Measurements from ENCODE around the gene CMC4. TPM values are rescaled to one million over a fixed set of nuclear protein-coding genes. Genes with fewer than 3 reads are reported as not detected.

The CMC4 gene
- total RNA-seq, 1 experiment from 2014 or later, result 29.7 TPM

GRCh38 chrX:155053656-155054055 is 17.3 kb downstream of the CMC4 start:
- no peak for DNase-seq (ENCODE audit: low spot score)

DNA sequence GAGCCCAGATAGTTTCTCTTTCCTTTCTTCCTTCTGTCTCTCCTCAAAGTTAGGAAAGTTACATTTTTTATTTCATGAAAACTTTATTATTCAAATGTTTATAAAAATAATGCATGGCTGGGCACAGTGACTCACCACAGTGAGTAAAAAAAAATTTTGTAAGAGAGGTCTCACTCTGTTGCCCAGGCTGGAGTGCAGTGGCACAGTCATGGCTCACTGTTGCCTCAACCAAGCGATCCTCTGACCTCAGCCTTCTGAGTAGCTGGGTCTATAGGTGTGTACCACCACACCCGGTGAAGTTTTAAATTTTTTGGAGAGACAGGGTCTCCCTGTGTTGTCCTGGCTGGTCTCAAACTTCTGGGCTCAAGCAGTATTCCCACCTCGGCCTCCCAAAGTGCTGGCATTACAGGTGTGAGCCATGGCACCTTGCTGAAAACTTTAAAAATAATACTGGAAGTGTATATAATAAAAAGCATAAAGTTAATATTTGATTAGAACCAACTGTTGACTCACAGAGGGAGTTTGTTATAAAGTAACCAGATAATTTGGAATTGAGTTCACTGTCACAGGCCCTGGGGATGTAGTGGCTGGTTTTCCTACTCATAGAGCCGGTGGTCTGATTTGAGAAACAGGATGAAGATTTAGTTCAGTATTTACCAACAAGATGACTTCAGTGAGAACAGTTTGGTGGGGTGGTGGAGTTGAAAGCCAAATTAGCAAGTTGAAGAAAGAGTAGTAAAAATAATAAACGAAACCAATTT is 18.0 kb downstream of the CMC4 start:
- no peak for DNase-seq (ENCODE audit: low spot score)

DNA sequence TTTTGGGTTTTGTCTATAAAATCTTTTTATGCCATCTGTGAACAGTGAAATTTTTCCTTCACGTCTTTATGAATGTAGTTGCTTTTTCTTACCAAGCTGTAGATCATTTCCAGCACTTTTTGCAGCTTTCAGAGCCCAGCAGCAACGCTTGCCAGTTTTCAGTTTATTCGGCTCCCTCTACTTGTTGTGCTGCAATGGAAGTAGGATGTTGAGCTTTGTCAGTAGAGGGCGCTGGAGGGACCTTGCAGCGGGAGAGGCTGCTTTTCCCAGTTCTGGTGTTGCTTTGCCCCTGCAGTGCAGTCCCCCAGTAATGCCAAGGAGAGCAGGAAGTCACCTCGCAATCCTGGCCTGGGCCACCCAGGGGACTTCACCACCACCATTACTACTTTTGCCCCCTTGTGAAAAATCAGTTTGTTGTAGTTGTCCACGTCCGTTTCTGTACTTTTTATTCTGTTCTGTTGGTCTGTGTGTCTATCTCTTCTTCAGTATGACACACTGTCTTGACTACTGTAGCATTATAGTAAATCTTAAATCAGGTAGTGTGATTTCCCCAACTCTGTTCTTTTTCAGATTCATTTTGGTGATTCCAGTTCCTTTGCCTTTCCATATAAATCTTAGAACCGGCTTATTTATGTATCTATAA is 21.8 kb downstream of the CMC4 start:
- peak; percentile 42 for DNase-seq (ENCODE audit: low spot score)

GRCh38 chrX:155046811-155047528 is 24.0 kb downstream of the CMC4 start:
- DNase-seq (ENCODE audit: low spot score), result no peak

DNA sequence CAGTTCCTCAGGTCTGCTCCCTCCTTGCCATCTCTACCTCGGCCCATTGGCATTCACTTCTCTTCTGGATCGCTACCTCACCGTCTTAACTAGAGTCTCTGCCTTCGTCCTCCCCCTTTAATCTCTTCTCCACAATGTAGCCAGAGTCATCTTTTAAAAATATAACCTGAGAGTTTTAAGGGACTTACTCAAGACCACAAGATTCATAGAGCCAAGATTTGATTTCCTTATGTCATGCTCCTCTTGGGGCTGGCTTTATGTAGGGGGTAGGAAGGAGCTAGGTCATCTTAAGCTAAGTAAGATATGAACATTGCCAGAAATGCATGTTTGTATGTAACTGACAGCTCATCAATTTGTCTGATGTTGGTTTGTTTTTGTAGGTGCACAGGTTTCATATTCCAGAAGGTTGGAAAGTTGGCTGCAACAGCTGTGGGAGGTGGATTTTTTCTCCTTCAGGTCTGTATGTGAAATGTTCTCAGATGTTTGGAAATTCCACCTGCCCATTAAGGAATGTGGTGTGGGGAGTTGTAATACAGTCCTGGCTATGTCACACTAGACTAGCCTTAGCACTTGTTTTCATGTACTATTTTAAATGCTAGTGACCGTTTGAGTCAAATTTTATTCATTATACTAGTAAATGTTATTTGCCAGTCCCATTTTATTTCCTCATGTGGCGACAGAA is 24.7 kb downstream of the CMC4 start:
- no peak for DNase-seq (ENCODE audit: low spot score)

DNA sequence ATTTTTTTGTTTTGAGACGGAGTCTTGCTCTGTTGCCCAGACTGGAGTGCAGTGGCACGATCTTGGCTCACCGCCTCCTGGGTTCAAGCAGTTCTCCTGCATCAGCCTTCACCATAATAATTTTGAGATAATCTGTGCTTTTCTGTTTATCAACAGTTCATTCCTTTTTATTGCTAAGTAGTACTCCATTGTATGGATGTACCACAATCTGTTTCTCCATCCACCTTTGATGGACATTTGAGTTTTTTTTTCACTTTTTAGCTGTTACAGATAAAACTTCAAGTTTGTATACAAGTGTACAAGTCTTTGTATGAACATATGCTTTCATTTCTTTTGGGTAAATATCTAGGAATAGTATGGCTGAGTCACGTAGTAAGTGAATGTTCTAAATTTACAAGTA is 35.2 kb downstream of the CMC4 start:
- no peak for DNase-seq (ENCODE audit: low spot score)

GRCh38 chrX:155031657-155032056 is 39.3 kb downstream of the CMC4 start:
- DNase-seq (ENCODE audit: low spot score), result no peak

- no peak for DNase-seq (ENCODE audit: low spot score)
These were observed 42.1 kb downstream of the CMC4 start for GRCh38 chrX:155028877-155029291.

DNA sequence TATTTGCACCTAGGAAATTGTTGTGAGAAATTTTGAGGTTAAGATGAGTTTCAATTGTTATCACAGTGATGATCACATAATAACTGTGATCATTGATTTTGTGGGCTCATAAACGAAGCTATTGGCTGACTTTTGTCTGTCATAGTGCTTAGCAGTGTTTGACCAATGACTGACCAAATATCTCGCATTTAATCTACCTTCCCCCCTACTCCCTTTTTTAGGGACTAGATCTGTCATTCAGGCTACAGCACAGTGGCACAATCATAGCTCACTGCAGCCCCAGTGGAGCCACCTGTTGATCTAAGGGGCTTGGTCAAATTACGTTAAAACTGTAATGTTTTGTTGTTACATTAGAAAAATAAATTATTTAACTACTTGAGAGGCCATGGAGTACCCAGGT is 42.8 kb downstream of the CMC4 start:
- no peak for DNase-seq (ENCODE audit: low spot score)

DNA sequence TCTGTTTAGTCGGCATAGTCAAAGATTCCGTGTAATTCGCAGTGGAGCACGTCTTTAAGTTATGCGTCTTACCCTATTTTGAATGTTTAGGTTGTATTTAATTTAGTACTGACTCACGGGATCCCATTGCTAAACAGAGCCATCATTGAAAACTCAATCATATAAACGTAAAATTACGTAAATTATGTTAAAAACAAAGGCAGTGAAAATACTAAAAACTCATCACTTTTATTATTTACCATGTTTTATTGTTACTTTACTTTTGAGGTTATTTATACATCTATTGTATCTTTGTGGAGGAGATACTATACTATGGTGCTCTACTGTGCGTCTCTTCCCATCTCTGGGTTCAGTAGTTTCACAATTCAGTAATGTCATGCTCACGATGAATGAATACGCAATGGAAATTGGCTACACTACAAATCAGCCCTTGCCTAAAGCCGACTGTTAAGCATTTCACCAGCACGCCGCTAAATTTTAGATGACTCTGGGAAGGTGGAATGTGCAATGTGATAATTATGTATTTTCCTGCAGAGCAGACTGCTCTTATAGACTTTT is 43.3 kb downstream of the CMC4 start:
- peak; percentile 38 for DNase-seq (ENCODE audit: low spot score)

DNA sequence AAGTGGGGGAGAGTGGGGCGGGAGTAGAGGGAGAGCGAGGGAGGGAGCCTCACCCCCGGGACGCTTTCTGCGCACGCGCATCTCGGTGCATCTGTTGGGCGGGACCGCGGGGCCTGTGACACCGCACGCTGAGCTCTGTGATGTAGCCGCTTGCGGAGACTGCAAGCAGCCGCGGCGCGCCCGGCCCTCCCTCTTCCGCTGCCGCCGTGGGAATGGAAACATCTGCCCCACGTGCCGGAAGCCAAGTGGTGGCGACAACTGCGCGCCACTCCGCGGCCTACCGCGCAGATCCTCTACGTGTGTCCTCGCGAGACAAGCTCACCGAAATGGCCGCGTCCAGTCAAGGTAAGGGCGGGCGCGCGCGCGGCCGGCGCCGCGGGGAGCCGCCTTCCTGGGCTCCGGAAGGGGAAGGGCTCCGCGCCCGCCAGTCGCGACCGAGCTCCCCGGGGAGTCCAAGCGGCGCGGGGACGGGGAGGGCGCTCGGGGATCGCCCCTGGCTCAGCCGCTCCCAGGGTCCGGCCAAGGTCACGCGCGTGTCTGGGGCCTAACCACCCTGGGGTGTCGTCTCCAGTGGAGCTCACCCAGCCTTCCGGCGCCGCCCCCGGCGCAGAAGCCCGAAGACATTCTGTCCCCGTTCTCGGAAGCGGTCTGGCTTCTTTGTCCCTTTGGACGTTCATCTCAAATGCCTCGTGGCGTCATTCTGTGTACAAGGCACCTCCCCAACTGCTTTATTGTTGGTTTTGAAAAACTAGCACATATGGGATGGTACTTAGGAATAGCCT is 44.0 kb downstream of the CMC4 start, which contains the start of gene FUNDC2:
TSS of gene FUNDC2 (plus strand) at position 118 of the 782 bp plus-strand sequence. CDS start at position 213, 95 bp downstream.
- peak; percentile 94 for DNase-seq (ENCODE audit: low spot score)

GRCh38 chrX:155026420-155026726 is 44.6 kb downstream of the CMC4 start:
- DNase-seq (ENCODE audit: low spot score), result no peak

DNA sequence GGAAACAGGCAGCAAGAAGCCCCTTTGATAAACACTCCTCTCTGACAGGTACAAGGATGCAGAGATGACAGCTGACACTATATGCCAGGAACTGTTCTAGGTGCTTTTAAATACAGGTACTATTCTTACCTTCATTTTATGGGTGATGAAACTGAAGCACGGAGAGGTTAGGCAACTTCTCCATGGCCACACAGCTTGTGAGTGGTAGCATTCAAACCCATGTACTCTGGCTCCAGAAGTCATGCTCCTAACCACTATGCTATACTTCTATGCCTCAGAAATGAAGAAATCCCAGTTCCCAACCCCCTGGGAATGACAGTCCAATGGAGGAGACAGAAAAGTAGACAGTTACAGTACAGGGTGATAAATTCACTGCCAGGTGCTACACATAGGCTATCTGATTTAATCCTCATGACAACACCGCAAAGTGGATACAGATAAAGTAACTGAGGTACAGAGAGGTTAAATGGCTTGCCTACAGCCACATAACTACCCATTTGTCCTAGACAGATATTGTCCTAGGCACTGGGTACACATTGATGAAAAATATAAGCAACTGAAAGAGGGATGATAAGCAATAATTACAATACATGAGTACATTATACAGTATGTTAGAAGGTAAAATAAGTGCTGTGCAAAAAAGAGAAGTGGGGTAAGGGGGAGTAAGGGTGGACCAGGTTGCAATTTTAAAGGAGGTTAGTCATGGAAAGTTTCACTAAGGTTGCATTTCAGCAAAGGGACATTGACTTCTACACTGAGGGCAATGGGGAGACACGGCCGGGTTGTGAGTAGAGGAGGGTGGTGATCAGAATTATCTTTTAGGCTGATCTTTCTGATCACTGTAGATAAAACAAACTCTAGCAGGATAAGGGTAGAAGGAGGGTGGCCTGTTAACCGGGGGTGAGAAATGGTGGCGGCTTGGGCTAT is 46.8 kb downstream of the CMC4 start:
- DNase-seq (ENCODE audit: low spot score), result no peak

GRCh38 chrX:155022585-155022984 is 48.4 kb downstream of the CMC4 start, which contains the start of gene F8:
TSS of gene F8 (minus strand) at chrX:155022723. CDS start at chrX:155022552, 171 bp downstream.
- DNase-seq (ENCODE audit: low spot score), result no peak

DNA sequence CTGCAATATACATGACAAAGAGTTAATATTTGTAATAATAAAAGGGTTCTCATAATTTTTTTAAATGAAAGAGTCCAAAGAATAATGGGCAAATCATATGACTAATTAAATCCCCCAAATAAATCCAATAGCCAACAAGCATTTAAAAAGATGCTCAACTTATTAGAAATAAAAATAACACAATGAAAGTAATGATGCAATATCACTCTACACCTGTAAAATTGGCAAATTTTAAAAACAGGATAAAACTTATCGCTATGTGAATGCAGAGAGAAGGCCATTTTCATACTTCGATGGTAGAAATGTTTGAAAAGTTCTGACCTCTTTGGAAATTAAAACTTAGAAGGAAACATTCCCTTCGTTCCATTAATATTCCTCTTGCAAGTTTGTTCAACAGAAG is 50.3 kb downstream of the CMC4 start:
- DNase-seq (ENCODE audit: low spot score), result no peak

Other genes with a start within 250 kb of the CMC4 start
- gene SMIM9, start 236.5 kb downstream of the CMC4 start, total RNA-seq (2014; rRNA removed; shearing (Covaris generic)), result not detected in 2 replicates
- 6.4 and 11.8 TPM in 2 replicates for gene F8A1, start 184.8 kb downstream of the CMC4 start, total RNA-seq (2014; rRNA removed; shearing (Covaris generic))
- gene F8, start 48.4 kb downstream of the CMC4 start, total RNA-seq (2014; rRNA removed; shearing (Covaris generic)), result 2.5 and 2.8 TPM in 2 replicates
- gene FUNDC2, start 44.3 kb downstream of the CMC4 start, total RNA-seq (2014; rRNA removed; shearing (Covaris generic)), result 61.2 and 73.0 TPM in 2 replicates
- gene MTCP1, start within 50 bp of the CMC4 start, total RNA-seq (2014; rRNA removed; shearing (Covaris generic)), result 4.1 and 4.5 TPM in 2 replicates
- gene BRCC3, start 372 bp upstream of the CMC4 start, total RNA-seq (2014; rRNA removed; shearing (Covaris generic)), result 7.5 and 10.2 TPM in 2 replicates
- 126 and 140 TPM in 2 replicates for gene VBP1, start 145.3 kb upstream of the CMC4 start, total RNA-seq (2014; rRNA removed; shearing (Covaris generic))
- 1.6 and 2.6 TPM in 2 replicates for gene RAB39B, start 193.4 kb upstream of the CMC4 start, total RNA-seq (2014; rRNA removed; shearing (Covaris generic))